Neuronal stem cell (in vitro differentiated cells): Measurements from ENCODE around the gene SNUPN.
A peak's percentile ranks its signal among the peaks of the same experiment; 100 is the strongest.

Experiments used
- DNase-seq: peaks from one replicate; pipeline ENCODE4 v3.0.0-alpha.2; 2013; ENCODE audit warnings: low spot score
- H2AFZ ChIP-seq: one replicate; pipeline ENCODE4 v1.6.1; 2013; ENCODE audit warnings: mild to moderate bottlenecking, low read length, inconsistent platforms
- H2AK5ac ChIP-seq: 2 replicates; pipeline ENCODE4 v1.6.1; 2013; ENCODE audit warnings: low read depth, mild to moderate bottlenecking, inconsistent platforms, low read length, moderate library complexity, mixed read lengths
- H2BK120ac ChIP-seq: 2 replicates; pipeline ENCODE4 v1.6.1; 2013; ENCODE audit warnings: low read depth, mild to moderate bottlenecking, inconsistent platforms, low read length, moderate library complexity, mixed read lengths
- H2BK12ac ChIP-seq: one replicate; pipeline ENCODE4 v1.6.1; 2013; ENCODE audit warnings: low read length, inconsistent platforms
- H2BK15ac ChIP-seq: 2 replicates; pipeline ENCODE4 v1.6.1; 2013; ENCODE audit warnings: mild to moderate bottlenecking, low read length, inconsistent platforms, mixed read lengths
- H2BK5ac ChIP-seq: one replicate; pipeline ENCODE4 v1.6.1; 2013; ENCODE audit warnings: inconsistent platforms, mild to moderate bottlenecking, low read length, moderate library complexity
- H3K14ac ChIP-seq: one replicate; pipeline ENCODE4 v1.6.1; 2013; ENCODE audit warnings: low read length, inconsistent platforms
- H3K18ac ChIP-seq: 2 replicates; pipeline ENCODE4 v1.6.1; 2013; ENCODE audit warnings: low read length, inconsistent platforms
- H3K23ac ChIP-seq: 2 replicates; pipeline ENCODE4 v1.6.1; 2013; ENCODE audit warnings: low read depth, mild to moderate bottlenecking, mixed read lengths, low read length, inconsistent platforms; ENCODE audit not compliant: poor library complexity
- H3K27ac ChIP-seq: replicated peaks from 3 replicates; pipeline ENCODE4 v1.5.1; 2013; ENCODE audit warnings: low read length, inconsistent platforms
- H3K27me3 ChIP-seq, 3 experiments: 2 replicates each; pipeline ENCODE4 v1.6.1; 2013; ENCODE audit warnings: low read length in 3 of 3, mild to moderate bottlenecking in 2 of 3, inconsistent platforms in 1 of 3, low read depth in 1 of 3, mixed read lengths in 1 of 3, moderate library complexity in 1 of 3; ENCODE audit not compliant: control insufficient read depth in 3 of 3, insufficient read depth in 3 of 3
- H3K36me3 ChIP-seq, 2 donors: replicated peaks in 1 of 2; 2 replicates each; pipeline ENCODE4 v1.6.1; 2013; ENCODE audit warnings: low read length in 2 of 2; ENCODE audit not compliant: control insufficient read depth in 2 of 2, insufficient read depth in 2 of 2
- H3K4ac ChIP-seq: 2 replicates; pipeline ENCODE4 v1.6.1; 2013; ENCODE audit warnings: inconsistent platforms, mild to moderate bottlenecking, low read length, moderate library complexity
- H3K4me1 ChIP-seq, 2 donors: 1 replicate in 1 of 2; 2 replicates in 1 of 2; pipeline ENCODE4 v1.6.1; 2013; ENCODE audit warnings: low read length in 2 of 2, low read depth in 1 of 2; ENCODE audit not compliant: control insufficient read depth in 2 of 2, insufficient read depth in 1 of 2
- H3K4me2 ChIP-seq: one replicate; pipeline ENCODE4 v1.6.1; 2013; ENCODE audit warnings: mild to moderate bottlenecking, low read length, inconsistent platforms; ENCODE audit not compliant: insufficient read depth, poor library complexity, severe bottlenecking
- H3K4me3 ChIP-seq, 2 donors: 2 replicates each; pipeline ENCODE4 v1.5.1; 2013; ENCODE audit warnings: low read length in 2 of 2, mild to moderate bottlenecking in 2 of 2, inconsistent platforms in 1 of 2, moderate library complexity in 1 of 2
- H3K79me1 ChIP-seq: one replicate; pipeline ENCODE4 v1.6.1; 2013; ENCODE audit warnings: low read depth, mild to moderate bottlenecking, inconsistent platforms, low read length, moderate library complexity
- H3K9ac ChIP-seq: one replicate; pipeline ENCODE4 v1.6.1; 2013; ENCODE audit warnings: mild to moderate bottlenecking, low read depth, low read length, inconsistent platforms; ENCODE audit not compliant: poor library complexity
- H3K9me3 ChIP-seq, 2 donors: replicated peaks in 1 of 2; 2 replicates each; pipeline versions ENCODE3 to v1.6.1; 2013; ENCODE audit warnings: low read length in 2 of 2, mild to moderate bottlenecking in 2 of 2, inconsistent platforms in 1 of 2, low read depth in 1 of 2, mixed read lengths in 1 of 2, moderate library complexity in 1 of 2; ENCODE audit not compliant: control insufficient read depth in 2 of 2, insufficient read depth in 1 of 2
- H4K8ac ChIP-seq: one replicate; pipeline ENCODE4 v1.6.1; 2013; ENCODE audit warnings: low read depth, mild to moderate bottlenecking, inconsistent platforms, low read length, moderate library complexity
- H4K91ac ChIP-seq: one replicate; pipeline ENCODE4 v1.6.1; 2013; ENCODE audit warnings: low read length, low read depth, mild to moderate bottlenecking, inconsistent platforms; ENCODE audit not compliant: poor library complexity
- WGBS, 2 donors: extraction: QIAGEN DNeasy Blood & Tissue Kit; methylation state at CpG; one replicate each; pipeline ENCODE4 v1.1.7; 2013; ENCODE audit warnings: missing lambda C conversion rate in 2 of 2, mixed read lengths in 1 of 2; ENCODE audit not compliant: insufficient read length in 2 of 2, insufficient replicate concordance in 1 of 2; ENCODE audit errors: extremely low coverage in 2 of 2; 5-methylcytosine and 5-hydroxymethylcytosine counted together

The SNUPN gene

DNA sequence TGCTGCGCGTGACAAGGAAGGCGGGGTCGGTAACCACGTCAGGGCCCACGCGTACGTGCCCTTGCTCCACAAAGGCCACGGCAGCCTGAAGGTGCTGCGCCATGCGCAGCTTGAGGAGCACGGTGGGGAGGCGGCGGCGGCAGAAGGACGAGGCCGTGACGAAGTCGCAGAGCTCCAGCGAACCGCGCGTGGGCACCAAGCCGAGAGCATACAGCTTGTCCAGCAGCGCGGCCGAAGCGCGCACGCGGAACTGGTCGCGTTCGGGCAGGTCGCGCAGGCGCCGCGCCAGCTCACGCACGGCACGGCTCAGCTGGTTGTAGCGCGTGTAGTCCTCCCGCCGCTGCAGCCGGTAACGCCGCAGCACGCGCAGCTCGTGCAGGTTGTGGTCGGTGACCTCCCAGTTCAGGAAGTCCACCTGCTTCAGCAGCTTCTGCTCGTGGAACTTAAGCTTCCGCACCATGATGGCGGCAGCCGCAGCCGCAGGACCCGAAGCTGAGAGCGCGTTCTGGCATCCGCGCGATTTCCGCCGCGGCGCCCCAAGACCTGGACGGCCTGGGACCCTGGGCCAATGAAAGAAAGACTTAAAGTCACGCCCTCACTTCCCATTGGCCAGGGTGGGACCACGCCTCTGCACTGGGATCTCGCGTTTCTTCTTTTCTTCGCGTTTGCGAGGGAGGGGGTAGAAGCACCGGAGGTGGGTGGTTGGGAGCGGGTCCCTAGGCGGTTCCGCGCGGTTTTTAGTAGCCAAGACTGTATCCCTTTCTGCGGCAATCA lies 14.4 kb upstream of the SNUPN start, which contains the start of gene IMP3:
IMP3 (minus strand) TSS at position 516 of the 774 bp plus-strand sequence; CDS start at position 460, 56 bp downstream.
- peaks cover 6% of the 10 kb centered on the region for H3K79me1 ChIP-seq
- peak within 1 kb of the TSS; percentile 100 for H3K18ac ChIP-seq
- peak within 1 kb of the TSS; percentile 91 for H2BK5ac ChIP-seq
- H3K4me2 ChIP-seq: peak within 1 kb of the TSS; percentile 91
- H3K36me3 ChIP-seq: peaks cover 0 to 16% of the 10 kb centered on the region in 2 donors
- H2AFZ ChIP-seq: peak within 1 kb of the TSS; percentile 99
- peak within 1 kb of the TSS; percentile 91 for H2BK15ac ChIP-seq
- H3K4ac ChIP-seq: peak within 1 kb of the TSS; percentile 97
- peak; percentile 95 for DNase-seq
- H3K4me3 ChIP-seq: peak within 1 kb of the TSS; percentile 98 to 100
- H3K9me3 ChIP-seq: no peaks in the 10 kb centered on the region
- H3K23ac ChIP-seq: peak within 1 kb of the TSS; percentile 98
- no peaks in the 10 kb centered on the region for H3K27me3 ChIP-seq
- WGBS, 2 donors: no CpG with 5 or more reads among the region's 83 CpGs
- H3K9ac ChIP-seq: peak within 1 kb of the TSS; percentile 100
- H2AK5ac ChIP-seq: peak within 1 kb of the TSS; percentile 99
- H3K4me1 ChIP-seq: peaks cover 4 to 7% of the 10 kb centered on the region in 2 donors
- H2BK120ac ChIP-seq: no peak within 1 kb of the TSS
- H2BK12ac ChIP-seq: peak within 1 kb of the TSS; percentile 33
- peak within 1 kb of the TSS; percentile 88 for H4K8ac ChIP-seq
- peak within 1 kb of the TSS; percentile 95 for H3K27ac ChIP-seq
- H3K14ac ChIP-seq: peak within 1 kb of the TSS; percentile 100
- peak within 1 kb of the TSS; percentile 96 for H4K91ac ChIP-seq

DNA sequence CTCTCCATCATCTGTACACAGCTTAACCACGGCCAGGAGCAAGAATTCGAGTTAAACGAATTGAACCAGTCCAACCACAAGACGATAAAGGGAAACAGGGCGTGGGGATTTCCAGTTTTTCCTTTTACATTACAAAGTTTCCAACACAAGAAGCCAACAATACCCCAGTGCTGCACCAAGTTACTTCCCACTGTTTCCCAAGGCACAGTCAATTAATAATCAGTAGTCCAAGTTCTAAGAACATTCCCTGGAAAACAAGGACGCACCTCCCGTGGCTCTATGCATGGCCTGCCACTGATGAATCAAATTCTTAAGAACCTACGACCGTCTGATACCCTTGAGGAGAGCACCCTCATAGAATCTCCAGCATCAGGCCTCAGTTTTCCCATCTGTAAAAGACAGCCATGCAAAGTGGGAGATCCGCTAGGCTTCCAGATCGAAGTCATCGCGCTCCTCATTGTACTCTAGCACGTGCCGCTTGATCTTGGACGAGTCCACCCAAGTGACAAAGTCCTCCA lies 13.7 kb upstream of the SNUPN start:
- peak overlapping the region; percentile 91 for H2BK5ac ChIP-seq
- H3K4ac ChIP-seq: peak overlapping the region; percentile 97
- no peaks in the 10 kb centered on the region for H3K9me3 ChIP-seq
- H3K4me3 ChIP-seq: peak overlapping the region; percentile 98 to 100
- no CpG with 5 or more reads among the region's 16 CpGs for WGBS, 2 donors
- no peak for DNase-seq
- H2BK120ac ChIP-seq: no peak overlapping the region
- H3K79me1 ChIP-seq: peaks cover 6% of the 10 kb centered on the region
- peaks cover 0 to 16% of the 10 kb centered on the region in 2 donors for H3K36me3 ChIP-seq
- H3K18ac ChIP-seq: peak overlapping the region; percentile 100
- H3K4me1 ChIP-seq: peaks cover 4 to 7% of the 10 kb centered on the region in 2 donors
- H2AK5ac ChIP-seq: peak overlapping the region; percentile 99
- H2AFZ ChIP-seq: peak overlapping the region; percentile 99
- H3K4me2 ChIP-seq: peak overlapping the region; percentile 78
- peak overlapping the region; percentile 100 for H3K14ac ChIP-seq
- peak overlapping the region; percentile 88 for H4K8ac ChIP-seq
- peak overlapping the region; percentile 100 for H3K9ac ChIP-seq
- peak overlapping the region; percentile 96 for H4K91ac ChIP-seq
- no peak overlapping the region for H3K27ac ChIP-seq
- H2BK15ac ChIP-seq: peak overlapping the region; percentile 91
- H2BK12ac ChIP-seq: peak overlapping the region; percentile 33
- peak overlapping the region; percentile 98 for H3K23ac ChIP-seq
- H3K27me3 ChIP-seq: no peaks in the 10 kb centered on the region

DNA sequence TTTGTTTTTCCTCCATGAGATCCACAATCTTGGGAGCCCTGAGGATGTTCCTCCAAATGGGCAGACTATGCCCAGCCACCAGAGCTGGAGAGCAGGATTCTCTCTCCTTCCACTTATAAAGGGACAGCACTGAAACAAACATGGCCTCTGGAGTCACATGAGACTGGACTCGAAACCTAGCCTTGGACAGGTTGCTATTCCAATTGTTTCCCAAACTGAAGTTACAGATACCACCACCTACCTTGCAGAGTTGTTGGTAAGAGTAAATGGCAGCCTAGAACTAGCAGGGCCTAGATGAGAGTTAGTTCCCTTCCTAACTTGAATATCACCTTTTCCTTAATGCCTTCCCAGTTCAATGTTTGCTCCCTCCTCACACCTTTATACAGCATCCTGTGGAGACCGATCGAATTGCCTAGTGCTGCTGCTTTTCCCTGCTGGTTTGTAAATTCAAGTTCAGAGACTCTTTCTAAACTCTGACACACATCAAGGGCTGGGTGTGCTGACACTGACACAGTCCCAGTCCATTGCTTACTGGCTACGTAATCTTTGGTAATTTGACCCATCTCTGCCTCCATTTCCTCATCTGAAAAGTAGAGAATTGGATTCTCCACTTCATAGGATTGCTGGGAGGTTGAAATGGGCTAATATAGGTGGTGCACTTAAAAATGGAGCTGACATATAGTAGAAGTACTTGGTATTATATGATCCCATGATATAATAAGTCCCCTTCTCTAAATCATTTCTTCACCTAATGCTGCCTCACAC lies 11.9 kb upstream of the SNUPN start:
- no peak overlapping the region for H2BK15ac ChIP-seq
- peaks cover 4 to 7% of the 10 kb centered on the region in 2 donors for H3K4me1 ChIP-seq
- H2BK12ac ChIP-seq: no peak overlapping the region
- no peak overlapping the region for H2BK120ac ChIP-seq
- H2AFZ ChIP-seq: no peak overlapping the region
- no peak overlapping the region for H3K9ac ChIP-seq
- no peaks in the 10 kb centered on the region for H3K27me3 ChIP-seq
- H4K8ac ChIP-seq: no peak overlapping the region
- H3K4ac ChIP-seq: no peak overlapping the region
- H3K4me3 ChIP-seq: no peak overlapping the region
- no peak overlapping the region for H3K23ac ChIP-seq
- H2BK5ac ChIP-seq: no peak overlapping the region
- no peak overlapping the region for H3K4me2 ChIP-seq
- peaks cover 0 to 16% of the 10 kb centered on the region in 2 donors for H3K36me3 ChIP-seq
- no CpG with 5 or more reads among the region's 4 CpGs for WGBS, 2 donors
- no peak for DNase-seq
- H3K14ac ChIP-seq: no peak overlapping the region
- H3K27ac ChIP-seq: no peak overlapping the region
- H3K18ac ChIP-seq: no peak overlapping the region
- H3K79me1 ChIP-seq: peaks cover 6% of the 10 kb centered on the region
- no peaks in the 10 kb centered on the region for H3K9me3 ChIP-seq
- no peak overlapping the region for H2AK5ac ChIP-seq
- H4K91ac ChIP-seq: no peak overlapping the region
